ENCODE data around the gene TMEM97.

Gene TMEM97

GRCh38 chr17:28317099-28317965 lies 1.7 kb upstream of the TMEM97 start:
- no peak for DNase-seq (ENCODE audit: low read depth)

- DNase-seq (ENCODE audit: low read depth): no peak
These were observed 838 bp upstream of the TMEM97 start for GRCh38 chr17:28317966-28318758.

GRCh38 chr17:28319598-28319935 lies 567 bp downstream of the TMEM97 start:
- DNase-seq (ENCODE audit: low read depth): no peak

GRCh38 chr17:28320215-28321061 lies 1.4 kb downstream of the TMEM97 start:
- DNase-seq (ENCODE audit: low read depth): no peak

GRCh38 chr17:28324267-28324745 lies 5.3 kb downstream of the TMEM97 start:
- no peak for DNase-seq (ENCODE audit: low read depth)

- DNase-seq (ENCODE audit: low read depth): no peak
These were observed 5.8 kb downstream of the TMEM97 start for GRCh38 chr17:28324781-28325180.

GRCh38 chr17:28325211-28325610 lies 6.2 kb downstream of the TMEM97 start:
- DNase-seq (ENCODE audit: low read depth): no peak

GRCh38 chr17:28326114-28326513 lies 7.1 kb downstream of the TMEM97 start:
- DNase-seq (ENCODE audit: low read depth): no peak

- DNase-seq (ENCODE audit: low read depth): no peak
These were observed 8.1 kb downstream of the TMEM97 start for GRCh38 chr17:28327031-28327607.

GRCh38 chr17:28327709-28328108 lies 8.7 kb downstream of the TMEM97 start:
- peak; percentile 24 for DNase-seq (ENCODE audit: low read depth)

GRCh38 chr17:28328325-28328724 lies 9.3 kb downstream of the TMEM97 start:
- peak; percentile 36 for DNase-seq (ENCODE audit: low read depth)

GRCh38 chr17:28330671-28331070 lies 11.7 kb downstream of the TMEM97 start:
- no peak for DNase-seq (ENCODE audit: low read depth)

- DNase-seq (ENCODE audit: low read depth): no peak
These were observed 13.0 kb downstream of the TMEM97 start for GRCh38 chr17:28331891-28332420.

GRCh38 chr17:28333083-28333746 lies 14.2 kb downstream of the TMEM97 start:
- DNase-seq (ENCODE audit: low read depth): peak; percentile 30

- DNase-seq (ENCODE audit: low read depth): peak; percentile 33
These were observed 15.2 kb downstream of the TMEM97 start for GRCh38 chr17:28334171-28334570.

- no peak for DNase-seq (ENCODE audit: low read depth)
These were observed 15.7 kb downstream of the TMEM97 start for GRCh38 chr17:28334666-28335200.

GRCh38 chr17:28335201-28335958 lies 16.4 kb downstream of the TMEM97 start, which contains the start of the genes IFT20 and TNFAIP1:
IFT20 (minus strand) TSS chr17:28335472; CDS start chr17:28331985, 3,487 bp downstream.
TNFAIP1 (plus strand) TSS chr17:28335761; CDS start chr17:28339522, 3,761 bp downstream.
- peak; percentile 100 for DNase-seq (ENCODE audit: low read depth)

- DNase-seq (ENCODE audit: low read depth): peak; percentile 94
These were observed 17.2 kb downstream of the TMEM97 start for GRCh38 chr17:28335959-28336871.
